Cardiac muscle cell (in vitro differentiated cells and primary cell): ENCODE measurements around the gene ZCWPW2. TPM values are rescaled to one million over a fixed set of nuclear protein-coding genes. Genes with fewer than 3 reads are reported as not detected.
A peak's percentile ranks its signal among the peaks of the same experiment; 100 is the strongest.

Experiments used
- DNase-seq, 2 donors: peaks; one replicate each; pipeline versions ENCODE4 v3.0.0 to v3.0.0-alpha.2; 2010 to 2017; ENCODE audit warnings: low read depth in 1 of 2, low spot score in 1 of 2
- H3K27ac ChIP-seq: fragments of 200-600 bp; sonication (generic); 2 replicates; pipeline ENCODE4 v1.5.1; 2016
- H3K27me3 ChIP-seq: fragments of 200-600 bp; sonication (generic); 2 replicates; pipeline ENCODE4 v1.6.0; 2016; ENCODE audit warnings: control low read depth
- H3K36me3 ChIP-seq: fragments of 200-600 bp; sonication (generic); 2 replicates; pipeline ENCODE4 v1.5.1; 2016; ENCODE audit warnings: control low read depth
- H3K4me1 ChIP-seq: fragments of 200-600 bp; sonication (generic); 2 replicates; pipeline ENCODE4 v1.8.1; 2017; ENCODE audit warnings: low read depth, mild to moderate bottlenecking, mixed run types
- H3K4me3 ChIP-seq: fragments of 200-600 bp; sonication (generic); 2 replicates; pipeline ENCODE4 v1.5.1; 2016; ENCODE audit warnings: mild to moderate bottlenecking
- H3K9me3 ChIP-seq: fragments of 200-600 bp; sonication (generic); 2 replicates; pipeline ENCODE4 v1.5.1; 2017; ENCODE audit warnings: low read depth, mild to moderate bottlenecking, control low read depth
- polyA plus RNA-seq: library from polyadenylated mRNA; unstranded; fragments of >200 nt; fragmentation: Nextera tagmentation; extraction: Ambion mirVana; gene quantifications from 2 replicates; pipeline ENCODE4 v1.2.1, GENCODE V29; 2016
- total RNA-seq: library from RNA; depleted of rRNA; stranded (reverse); fragments of >200 nt; gene quantifications from 2 replicates; pipeline ENCODE4 v1.2.3, GENCODE V29; 2016
- TF ChIP-seq, protein P1 (sequence below): IDR thresholded peaks from 2 replicates; pipeline ENCODE4 v1.5.1; 2012; ENCODE audit warnings: low read depth, mild to moderate bottlenecking, low read length

ZCWPW2 gene, protein sequence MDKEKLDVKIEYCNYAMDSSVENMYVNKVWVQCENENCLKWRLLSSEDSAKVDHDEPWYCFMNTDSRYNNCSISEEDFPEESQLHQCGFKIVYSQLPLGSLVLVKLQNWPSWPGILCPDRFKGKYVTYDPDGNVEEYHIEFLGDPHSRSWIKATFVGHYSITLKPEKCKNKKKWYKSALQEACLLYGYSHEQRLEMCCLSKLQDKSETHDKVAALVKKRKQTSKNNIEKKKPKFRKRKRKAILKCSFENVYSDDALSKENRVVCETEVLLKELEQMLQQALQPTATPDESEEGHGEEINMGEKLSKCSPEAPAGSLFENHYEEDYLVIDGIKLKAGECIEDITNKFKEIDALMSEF
- total RNA-seq (0.09 and 0.70 TPM in 2 replicates), polyA plus RNA-seq (2.4 and 2.9 TPM in 2 replicates)

DNA sequence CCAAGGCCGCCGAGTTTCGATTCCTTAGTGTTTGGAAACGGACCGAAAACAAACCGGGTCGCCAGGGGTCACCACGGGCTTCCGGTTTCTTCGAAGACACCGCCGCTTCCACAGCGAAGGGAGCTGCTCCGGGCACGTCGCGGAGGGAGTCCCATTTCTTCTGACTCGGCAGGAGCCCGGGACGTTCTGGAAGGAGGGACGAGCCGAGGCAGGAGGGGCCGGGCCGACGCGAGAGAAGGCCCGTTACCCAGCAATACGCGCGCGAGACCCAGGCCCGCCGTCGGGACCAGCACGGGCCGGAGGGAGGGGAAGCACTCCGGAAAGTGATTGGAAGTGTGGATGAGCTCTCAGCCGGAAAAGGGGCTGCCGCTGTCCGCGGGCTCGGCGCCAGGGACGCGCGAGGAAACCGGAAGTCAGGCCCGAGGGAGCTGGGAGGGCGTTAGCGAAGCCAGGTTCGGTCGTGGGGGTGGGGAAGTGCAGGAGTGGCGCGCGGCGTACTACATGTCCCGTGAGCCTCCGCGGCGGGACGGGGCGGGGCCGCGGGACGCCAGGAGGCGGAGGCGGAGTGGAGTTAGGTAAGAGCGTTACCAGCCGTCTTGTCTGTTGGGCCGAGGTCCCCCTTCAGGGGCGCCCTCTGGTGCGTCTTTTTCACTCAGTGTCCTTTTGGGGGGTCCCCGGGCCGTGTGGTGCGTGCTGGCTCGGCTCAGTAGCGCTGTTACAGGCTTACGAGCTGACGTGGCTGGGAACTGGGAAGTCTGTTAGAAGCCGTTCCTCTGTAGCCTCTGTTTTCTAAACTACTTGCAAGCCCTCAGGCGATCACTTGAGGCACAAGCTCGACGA, at the start of gene ZCWPW2, which contains the start of gene AZI2:
TSS of gene ZCWPW2 (plus strand) at position 93 of the 840 bp plus-strand sequence. CDS start 64,348 bp downstream, outside the sequence.
TSS of gene AZI2 (minus strand) at position 196 of the 840 bp plus-strand sequence. CDS start 8,207 bp downstream, outside the sequence.
- TF ChIP-seq, protein P1, sequence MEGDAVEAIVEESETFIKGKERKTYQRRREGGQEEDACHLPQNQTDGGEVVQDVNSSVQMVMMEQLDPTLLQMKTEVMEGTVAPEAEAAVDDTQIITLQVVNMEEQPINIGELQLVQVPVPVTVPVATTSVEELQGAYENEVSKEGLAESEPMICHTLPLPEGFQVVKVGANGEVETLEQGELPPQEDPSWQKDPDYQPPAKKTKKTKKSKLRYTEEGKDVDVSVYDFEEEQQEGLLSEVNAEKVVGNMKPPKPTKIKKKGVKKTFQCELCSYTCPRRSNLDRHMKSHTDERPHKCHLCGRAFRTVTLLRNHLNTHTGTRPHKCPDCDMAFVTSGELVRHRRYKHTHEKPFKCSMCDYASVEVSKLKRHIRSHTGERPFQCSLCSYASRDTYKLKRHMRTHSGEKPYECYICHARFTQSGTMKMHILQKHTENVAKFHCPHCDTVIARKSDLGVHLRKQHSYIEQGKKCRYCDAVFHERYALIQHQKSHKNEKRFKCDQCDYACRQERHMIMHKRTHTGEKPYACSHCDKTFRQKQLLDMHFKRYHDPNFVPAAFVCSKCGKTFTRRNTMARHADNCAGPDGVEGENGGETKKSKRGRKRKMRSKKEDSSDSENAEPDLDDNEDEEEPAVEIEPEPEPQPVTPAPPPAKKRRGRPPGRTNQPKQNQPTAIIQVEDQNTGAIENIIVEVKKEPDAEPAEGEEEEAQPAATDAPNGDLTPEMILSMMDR = peak; percentile 32
- no peaks in the 10 kb centered on the region for H3K36me3 ChIP-seq
- H3K27me3 ChIP-seq = no peaks in the 10 kb centered on the region

DNA sequence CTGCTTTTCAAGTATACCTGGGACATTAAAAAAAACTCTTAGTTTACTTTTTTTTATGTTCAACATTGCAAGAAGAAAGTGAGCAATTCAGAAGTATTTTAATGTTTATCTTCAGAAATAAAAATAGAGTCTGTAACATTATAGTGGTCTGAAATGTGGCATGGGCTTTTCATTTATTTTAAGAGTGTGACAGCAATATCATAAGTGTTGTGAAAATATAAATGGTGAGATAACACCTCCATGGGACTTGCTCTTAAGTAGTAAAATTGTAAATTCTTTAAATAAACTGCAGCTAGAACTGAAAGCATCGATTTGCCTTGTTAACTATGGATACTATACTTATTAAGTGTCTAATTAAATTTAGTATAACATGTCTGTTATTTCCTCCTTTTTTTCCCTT, 48.8 kb upstream of the ZCWPW2 start:
- DNase-seq = no peak
- TF ChIP-seq, protein P1 = no peak
- H3K9me3 ChIP-seq = no peaks in the 10 kb centered on the region
- H3K4me3 ChIP-seq = no peak overlapping the region
- no peak overlapping the region for H3K27ac ChIP-seq
- no peaks in the 10 kb centered on the region for H3K36me3 ChIP-seq
- no peaks in the 10 kb centered on the region for H3K4me1 ChIP-seq
- H3K27me3 ChIP-seq = no peaks in the 10 kb centered on the region

More for the DNA sequence above, at the start of gene ZCWPW2, which contains the start of gene AZI2:
- Histone ChIP-seq H3K4me1 (peaks cover 15% of the 10 kb centered on the region), H3K9me3 (no peaks in the 10 kb centered on the region), H3K4me3 (peak within 1 kb of the TSS; percentile 47), H3K27ac (peak within 1 kb of the TSS; percentile 98)
- peak; percentile 98 for DNase-seq

DNA sequence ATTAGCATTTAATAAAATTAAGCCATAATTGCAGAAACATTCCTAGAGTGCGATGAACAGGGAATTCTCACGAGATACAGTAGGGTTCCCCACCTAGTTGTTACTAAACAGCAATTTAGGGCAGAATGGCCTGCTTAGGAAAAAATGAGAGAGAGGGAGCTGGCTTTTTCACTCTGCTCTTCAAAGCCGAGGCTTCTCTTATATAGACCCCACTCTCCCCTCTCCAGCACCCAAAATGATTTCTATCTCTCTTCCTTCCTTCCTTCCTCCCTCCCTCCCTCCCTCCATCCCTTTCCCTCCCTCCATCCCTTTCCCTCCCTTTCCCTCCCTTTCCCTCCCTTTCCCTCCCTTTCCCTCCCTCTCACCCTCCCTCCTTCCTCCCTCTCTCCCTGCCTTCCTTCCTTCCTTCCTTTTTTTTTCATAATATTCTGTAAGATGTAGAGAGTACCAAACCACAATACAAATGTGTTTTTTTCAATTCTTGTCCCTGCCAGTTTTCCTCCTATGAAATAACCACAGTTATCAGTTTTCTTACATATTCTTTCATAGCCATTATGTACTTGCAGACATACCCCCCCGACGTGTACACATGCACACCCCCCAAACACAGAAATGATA, 48.1 kb upstream of the ZCWPW2 start:
- Histone ChIP-seq H3K4me1 (no peaks in the 10 kb centered on the region), H3K27ac (no peak overlapping the region), H3K36me3 (no peaks in the 10 kb centered on the region), H3K9me3 (no peaks in the 10 kb centered on the region), H3K4me3 (no peak overlapping the region), H3K27me3 (no peaks in the 10 kb centered on the region)
- TF ChIP-seq, protein P1 = no peak
- no peak for DNase-seq

DNA sequence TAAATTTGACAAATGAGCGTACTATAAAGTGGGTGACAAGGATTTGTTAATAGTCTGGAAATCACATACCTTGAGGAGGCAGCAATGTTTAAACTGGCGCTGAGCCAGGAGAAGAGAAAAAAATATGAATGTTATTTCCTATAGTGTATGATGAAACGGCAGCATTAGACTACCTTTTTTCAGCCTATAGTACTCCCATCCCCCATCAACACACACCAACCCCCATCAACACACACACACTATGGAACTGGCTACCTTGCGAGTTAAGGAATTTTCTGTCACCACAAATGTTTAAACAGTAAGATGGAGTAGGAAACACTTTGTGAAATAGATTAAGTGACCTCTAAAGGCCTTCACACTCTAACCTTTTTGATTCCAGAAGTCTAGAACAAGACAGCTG, 46.8 kb upstream of the ZCWPW2 start:
- Histone ChIP-seq H3K27ac (no peak overlapping the region), H3K9me3 (no peaks in the 10 kb centered on the region), H3K4me1 (no peaks in the 10 kb centered on the region), H3K4me3 (no peak overlapping the region), H3K36me3 (no peaks in the 10 kb centered on the region), H3K27me3 (no peaks in the 10 kb centered on the region)
- TF ChIP-seq, protein P1 = no peak
- DNase-seq = no peak

DNA sequence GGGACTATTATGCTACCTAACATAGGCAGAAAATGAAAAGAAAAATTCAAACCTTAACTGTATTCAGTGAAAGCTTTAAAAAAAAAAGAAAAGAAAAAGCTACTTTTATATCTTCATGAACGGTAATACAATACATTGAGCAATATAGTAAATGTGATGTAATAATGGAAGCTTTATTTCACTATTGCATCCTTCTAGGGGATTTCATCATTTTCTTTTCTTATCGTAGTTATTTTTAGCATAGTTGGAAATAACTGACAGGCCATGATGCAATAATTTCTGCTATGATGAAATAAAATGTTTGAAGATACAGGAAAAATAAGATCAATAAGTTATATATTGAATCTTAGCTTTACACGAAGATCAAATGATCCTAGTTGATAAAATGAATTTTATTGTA, 40.3 kb upstream of the ZCWPW2 start:
- Histone ChIP-seq H3K9me3 (no peaks in the 10 kb centered on the region), H3K36me3 (no peaks in the 10 kb centered on the region), H3K4me3 (no peak overlapping the region), H3K27me3 (no peaks in the 10 kb centered on the region), H3K27ac (no peak overlapping the region), H3K4me1 (no peaks in the 10 kb centered on the region)
- TF ChIP-seq, protein P1 = no peak
- peak in 1 of 2 donors; percentile 68 for DNase-seq
